Measurements from ENCODE around the gene COG5.

- TF ChIP-seq NFIC (IDR thresholded peaks at IDR 0.05) (no peak), FOXM1 (IDR thresholded peaks at IDR 0.05; ENCODE audit: low read depth) (no peak), FOXM1 (CRISPR knock-in tag; IDR thresholded peaks at IDR 0.05; ENCODE audit: low read depth) (no peak), SMAD3 (CRISPR knock-in tag; conservative IDR thresholded peaks at IDR 0.05) (no peak), TFE3 (CRISPR knock-in tag; IDR thresholded peaks at IDR 0.05) (no peak), ZNF274 (IDR thresholded peaks at IDR 0.05; ENCODE audit: borderline replicate concordance, low read depth, low read length) (no peak), ETV5 (CRISPR knock-in tag; IDR thresholded peaks at IDR 0.05; ENCODE audit: low read depth) (no peak), GABPA (tag; conservative IDR thresholded peaks at IDR 0.05; ENCODE audit: low read depth) (no peak), NCOA1 (IDR thresholded peaks at IDR 0.05; ENCODE audit: low read depth) (no peak), TAF9B (IDR thresholded peaks at IDR 0.05; ENCODE audit: partially characterized antibody) (no peak)
Measured at GRCh38 chr7:107344799-107345198, 218.9 kb downstream of the COG5 start.
